ENCODE data around the gene MLIP. TPM values are rescaled to one million over a fixed set of nuclear protein-coding genes. Genes with fewer than 3 reads are reported as not detected.

Gene MLIP
- total and polyA plus RNA-seq, 3 donors from 2014 or later: 0.43 to 1.6 (median 0.63) TPM

- no peak for TF ChIP-seq CTCF (IDR thresholded peaks at IDR 0.05)
- TF ChIP-seq POLR2A (IDR thresholded peaks at IDR 0.05): no peak
- no peaks in the 10 kb centered on the region for H3K4me1 ChIP-seq
- H3K4me3 ChIP-seq: no peak overlapping the region
- no peak overlapping the region for H3K27ac ChIP-seq
- intact Hi-C loops (cut with DNase I; ENCODE audit: low total_unique reads): no loop called here
- H3K27me3 ChIP-seq: no peaks in the 10 kb centered on the region
- 65 to 83% methylated on average over 5 of the region's 5 CpGs for WGBS, 2 donors
- no peaks in the 10 kb centered on the region for H3K9me3 ChIP-seq
- no peak for DNase-seq
- no peaks in the 10 kb centered on the region for H3K36me3 ChIP-seq (ENCODE audit: low read depth, missing control alignments)
These were observed 155.2 kb downstream of the MLIP start for GRCh38 chr6:54266400-54266923.

- WGBS, 2 donors: 59 to 65% methylated on average over 2 of the region's 2 CpGs
- no peak for TF ChIP-seq POLR2A (IDR thresholded peaks at IDR 0.05)
- peak; percentile 15 to 44 (median 39) for TF ChIP-seq CTCF (IDR thresholded peaks at IDR 0.05)
- peak; percentile 65 for DNase-seq
- H3K27ac ChIP-seq: no peak overlapping the region
- no peak overlapping the region for H3K4me3 ChIP-seq
- no peaks in the 10 kb centered on the region for H3K36me3 ChIP-seq (ENCODE audit: low read depth, missing control alignments)
- no peaks in the 10 kb centered on the region for H3K4me1 ChIP-seq
- H3K9me3 ChIP-seq: no peaks in the 10 kb centered on the region
- intact Hi-C loops (cut with DNase I; ENCODE audit: low total_unique reads): no loop called here
- H3K27me3 ChIP-seq: no peaks in the 10 kb centered on the region
These were observed 156.6 kb downstream of the MLIP start for GRCh38 chr6:54267798-54268197.

GRCh38 chr6:54273214-54273820 is 162.1 kb downstream of the MLIP start:
- Histone ChIP-seq H3K9me3 (no peaks in the 10 kb centered on the region), H3K36me3 (ENCODE audit: low read depth, missing control alignments) (no peaks in the 10 kb centered on the region), H3K4me3 (no peak overlapping the region), H3K4me1 (no peaks in the 10 kb centered on the region), H3K27me3 (no peaks in the 10 kb centered on the region), H3K27ac (no peak overlapping the region)
- WGBS, 2 donors: 85 to 87% methylated on average over 6 of the region's 6 CpGs
- intact Hi-C loops (cut with DNase I; ENCODE audit: low total_unique reads): no loop called here
- no peak for DNase-seq
- TF ChIP-seq CTCF (IDR thresholded peaks at IDR 0.05) (no peak), POLR2A (IDR thresholded peaks at IDR 0.05) (no peak)

- intact Hi-C loops (cut with DNase I; ENCODE audit: low total_unique reads): no loop called here
- no peaks in the 10 kb centered on the region for H3K4me1 ChIP-seq
- H3K36me3 ChIP-seq (ENCODE audit: low read depth, missing control alignments): no peaks in the 10 kb centered on the region
- no peak overlapping the region for H3K27ac ChIP-seq
- DNase-seq: no peak
- H3K27me3 ChIP-seq: no peaks in the 10 kb centered on the region
- H3K4me3 ChIP-seq: no peak overlapping the region
- TF ChIP-seq CTCF (IDR thresholded peaks at IDR 0.05): no peak
- TF ChIP-seq POLR2A (IDR thresholded peaks at IDR 0.05): no peak
- H3K9me3 ChIP-seq: no peaks in the 10 kb centered on the region
These were observed 163.1 kb downstream of the MLIP start for GRCh38 chr6:54274383-54274782.

- Histone ChIP-seq H3K4me3 (no peak overlapping the region), H3K27me3 (no peaks in the 10 kb centered on the region), H3K9me3 (no peaks in the 10 kb centered on the region), H3K27ac (no peak overlapping the region), H3K36me3 (ENCODE audit: low read depth, missing control alignments) (no peaks in the 10 kb centered on the region), H3K4me1 (no peaks in the 10 kb centered on the region)
- DNase-seq: no peak
- 90 to 91% methylated on average over 1 of the region's 1 CpG for WGBS, 2 donors
- no peak for TF ChIP-seq CTCF (IDR thresholded peaks at IDR 0.05)
- no peak for TF ChIP-seq POLR2A (IDR thresholded peaks at IDR 0.05)
- intact Hi-C loops (cut with DNase I; ENCODE audit: low total_unique reads): no loop called here
These were observed 170.9 kb downstream of the MLIP start for GRCh38 chr6:54282186-54282585.
